TTC549 (cell line): ENCODE data around the gene NRXN3.
"Not testable (repeated sequence)": the region's sequence is repeated elsewhere in the genome, so short reads cannot be mapped to it uniquely, and the experiment has no call there.

Source experiments
- FAIRE-seq: peaks from 2 replicates; lab custom pipeline; 2012; peaks lifted over from hg19 to GRCh38; lab: Jason Lieb, UNC

NRXN3 gene

GRCh38 chr14:78487573-78487972, 317.4 kb downstream of the NRXN3 start:
- not testable (repeated sequence) for FAIRE-seq

DNA sequence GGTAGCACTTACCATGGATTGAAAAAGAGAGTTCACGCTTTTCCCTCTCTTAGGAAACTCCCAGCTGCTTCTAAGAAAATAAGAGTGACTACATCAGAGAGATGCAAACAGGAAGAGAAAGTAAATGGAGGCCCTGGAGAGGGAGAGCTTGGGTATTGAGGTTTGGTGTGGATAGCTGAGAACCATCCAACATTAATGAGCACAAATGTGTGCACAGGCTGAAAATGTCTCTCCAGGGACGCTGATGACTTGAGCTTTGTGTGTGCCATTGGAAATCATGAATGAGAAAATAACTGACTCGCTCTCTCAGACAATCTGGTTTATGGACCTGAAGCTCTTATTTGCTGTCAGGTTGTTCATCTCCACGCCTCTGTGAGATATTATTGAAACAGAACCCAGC, 318.8 kb downstream of the NRXN3 start:
- FAIRE-seq, result no peak

GRCh38 chr14:78491048-78491447, 320.9 kb downstream of the NRXN3 start:
- FAIRE-seq, result no peak

DNA sequence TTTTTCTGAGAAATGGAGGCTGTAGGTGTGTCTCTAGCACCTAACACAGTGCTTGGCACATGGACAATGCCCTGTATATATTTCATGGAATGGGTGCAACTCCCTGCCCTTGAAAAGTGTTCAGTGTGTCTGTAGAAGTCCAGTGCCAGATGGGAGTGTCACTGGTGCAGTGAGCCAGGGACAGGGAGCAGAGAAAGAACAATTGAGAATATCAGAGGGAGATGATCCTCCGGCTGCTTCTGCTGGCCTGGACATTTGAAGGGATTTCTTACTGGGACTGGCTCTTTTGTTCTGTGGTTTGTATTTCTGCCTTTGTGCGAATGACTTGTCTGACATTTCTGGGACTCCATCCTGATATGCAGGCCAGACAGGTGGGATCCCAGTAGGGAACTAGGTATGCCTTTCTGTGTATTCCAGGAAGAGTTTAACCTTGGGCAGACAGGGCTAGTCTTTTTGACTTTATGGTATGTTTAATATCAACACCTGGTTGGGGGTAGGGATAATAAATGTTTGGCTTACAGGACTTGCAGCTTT, 328.0 kb downstream of the NRXN3 start:
- FAIRE-seq, result no peak

- no peak for FAIRE-seq
These were observed 331.7 kb downstream of the NRXN3 start for GRCh38 chr14:78501909-78502308.

DNA sequence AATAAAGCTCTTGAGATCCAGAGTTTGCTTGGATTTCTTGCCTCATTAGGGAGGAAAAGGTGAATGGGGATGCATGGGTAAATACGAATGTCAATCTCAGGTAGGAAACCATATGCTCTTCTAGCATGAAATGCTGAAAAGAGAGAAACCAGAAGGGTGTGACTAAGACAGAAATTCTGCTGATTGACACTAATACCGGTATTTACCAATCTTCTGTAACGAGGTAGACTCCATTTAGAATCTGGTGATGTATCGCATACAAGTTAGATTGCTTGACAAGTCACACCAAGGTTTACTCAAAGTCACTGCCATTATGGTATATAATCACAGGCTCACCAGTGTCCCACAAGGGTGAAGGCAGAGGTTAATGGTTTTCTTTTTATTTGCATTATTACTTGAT, 337.9 kb downstream of the NRXN3 start:
- FAIRE-seq, result no peak

DNA sequence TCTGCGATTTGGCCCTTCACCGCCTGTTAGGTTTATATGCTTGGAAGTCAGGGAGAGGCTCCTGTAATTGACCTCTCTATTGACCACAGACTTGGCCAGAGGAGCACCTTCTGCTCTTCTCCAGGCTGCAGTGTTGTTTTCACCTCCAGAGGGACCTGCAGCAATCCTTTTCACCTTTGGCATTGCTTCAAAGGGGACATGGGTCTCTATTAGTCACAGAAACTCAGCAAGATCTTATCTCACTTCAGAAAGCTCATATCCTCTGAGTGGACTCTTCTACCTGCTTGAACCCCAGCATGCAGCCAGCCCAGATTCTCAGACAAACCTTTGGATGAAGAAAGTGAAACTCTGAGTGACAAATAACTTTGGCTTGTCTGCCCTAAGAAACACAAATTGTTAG, 339.3 kb downstream of the NRXN3 start:
- FAIRE-seq, result no peak

DNA sequence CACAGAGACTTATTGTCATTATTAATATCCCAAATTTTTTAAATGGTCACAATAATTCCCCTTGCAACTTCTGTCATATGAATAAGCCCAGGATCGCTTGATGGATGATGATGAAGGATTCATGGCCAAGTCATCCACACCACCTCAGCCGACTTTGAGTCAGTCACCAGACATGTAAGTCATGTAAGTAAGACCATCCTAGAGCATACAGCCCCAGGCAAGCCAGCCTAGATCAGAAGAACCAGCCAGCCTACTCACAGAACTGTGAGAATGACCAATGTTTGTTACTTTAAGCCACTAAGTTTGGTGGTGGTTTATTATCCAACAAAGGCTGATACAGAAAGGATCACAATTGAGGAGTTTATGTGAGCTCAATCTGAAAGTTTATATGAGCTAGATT, 341.8 kb downstream of the NRXN3 start:
- FAIRE-seq, result no peak

- FAIRE-seq, result no peak
These were observed 349.7 kb downstream of the NRXN3 start for GRCh38 chr14:78519863-78520262.

- FAIRE-seq, result no peak
These were observed 354.0 kb downstream of the NRXN3 start for GRCh38 chr14:78524196-78524595.

GRCh38 chr14:78524766-78525165, 354.6 kb downstream of the NRXN3 start:
- FAIRE-seq, result no peak

DNA sequence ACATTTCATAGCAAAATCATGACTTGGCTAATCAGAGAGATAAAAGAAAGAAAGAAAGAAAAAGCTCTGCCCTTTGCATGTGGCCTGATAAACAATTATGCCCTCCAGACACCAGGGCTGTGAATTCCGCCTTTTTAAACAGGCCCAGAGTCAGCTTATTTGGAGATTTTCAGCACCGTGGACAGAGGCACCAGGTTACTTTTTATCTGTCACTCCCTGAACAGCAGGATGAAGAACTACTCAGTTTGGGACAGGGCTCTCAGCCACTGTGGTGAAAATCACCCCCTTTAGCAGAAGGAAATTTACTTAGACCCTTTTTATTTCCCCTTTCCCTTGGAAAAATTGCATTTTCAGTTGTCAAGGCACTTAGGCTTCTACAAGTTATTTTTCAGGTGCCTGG, 359.9 kb downstream of the NRXN3 start:
- FAIRE-seq, result no peak

DNA sequence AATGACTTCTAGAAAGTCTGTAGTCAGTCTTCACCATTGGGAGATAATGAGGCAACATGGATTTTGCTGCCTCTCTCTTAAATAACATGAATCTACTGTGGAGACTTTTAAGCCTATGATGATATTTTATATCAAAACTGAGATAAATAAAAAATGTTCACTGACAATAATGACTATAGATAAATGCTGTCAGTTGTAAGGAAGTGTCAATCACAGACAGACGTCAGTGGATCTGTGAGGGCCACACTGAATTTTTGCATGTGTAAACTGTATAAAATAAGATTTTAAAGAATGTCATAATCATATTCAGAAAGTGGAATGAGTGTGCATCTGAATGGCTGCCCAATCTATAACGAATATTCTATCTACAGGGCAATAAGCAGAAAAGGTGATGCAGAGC, 364.0 kb downstream of the NRXN3 start:
- no peak for FAIRE-seq

DNA sequence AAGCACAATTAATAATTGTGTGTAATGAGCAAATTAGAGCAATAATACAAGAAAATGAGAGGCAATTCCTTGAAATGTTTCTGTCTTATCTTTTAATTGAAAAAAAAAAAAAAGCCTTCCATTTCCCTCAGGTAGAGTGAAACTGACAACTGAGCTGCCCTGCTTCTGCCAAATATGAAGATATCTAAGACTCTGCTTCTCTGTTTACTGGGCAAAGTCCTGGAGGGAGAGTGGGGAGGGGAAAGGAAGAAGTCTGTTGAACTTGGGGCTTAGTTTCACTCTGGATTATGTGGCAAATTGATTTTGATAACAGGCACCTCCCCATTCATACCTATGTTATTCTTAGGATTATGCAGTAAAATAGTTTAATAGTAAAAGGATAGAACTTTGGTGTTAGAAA, 364.9 kb downstream of the NRXN3 start:
- FAIRE-seq, result no peak

GRCh38 chr14:78541788-78542187, 371.6 kb downstream of the NRXN3 start:
- not testable (repeated sequence) for FAIRE-seq

GRCh38 chr14:78543433-78543832, 373.3 kb downstream of the NRXN3 start:
- no peak for FAIRE-seq

DNA sequence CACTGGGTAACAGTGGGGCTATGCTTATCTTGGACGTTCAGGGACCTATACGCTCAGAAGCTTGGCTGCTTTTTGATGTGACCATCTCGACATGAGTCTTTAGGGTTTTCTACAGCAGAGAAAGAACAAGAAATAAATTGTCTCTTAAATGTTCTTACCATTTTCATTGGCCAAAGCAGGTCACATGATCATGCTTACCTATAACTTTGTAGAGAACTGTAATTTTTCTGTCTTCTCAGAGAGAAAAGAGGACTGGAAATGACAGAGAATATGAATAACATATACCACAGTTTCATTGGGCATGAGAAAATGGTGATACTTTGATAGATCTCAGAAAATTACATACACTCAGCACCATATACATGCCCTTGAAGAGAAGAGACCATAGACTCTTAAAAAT, 390.9 kb downstream of the NRXN3 start:
- no peak for FAIRE-seq

- no peak for FAIRE-seq
These were observed 396.1 kb downstream of the NRXN3 start for GRCh38 chr14:78566026-78566858.

- FAIRE-seq, result no peak
These were observed 396.6 kb downstream of the NRXN3 start for GRCh38 chr14:78566859-78567172.

DNA sequence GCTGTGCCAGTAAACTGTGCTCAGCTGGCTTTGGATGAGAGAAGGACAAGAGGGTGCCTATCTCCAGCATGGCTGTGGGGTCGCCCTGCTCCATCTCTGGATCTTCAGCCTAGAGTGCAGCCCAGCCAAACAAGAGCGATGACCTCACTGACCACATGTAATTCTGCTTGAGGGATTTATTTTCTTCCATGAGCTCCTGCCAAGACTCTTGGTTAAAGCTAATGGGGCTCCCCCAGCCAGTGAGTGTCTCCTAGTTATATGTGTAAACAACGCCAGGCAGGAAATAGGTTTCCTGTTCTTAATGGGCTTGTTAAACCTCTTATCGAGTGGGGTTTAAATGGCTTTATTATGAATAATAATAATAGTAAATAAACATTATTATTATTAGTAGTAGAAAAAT, 397.2 kb downstream of the NRXN3 start:
- no peak for FAIRE-seq

DNA sequence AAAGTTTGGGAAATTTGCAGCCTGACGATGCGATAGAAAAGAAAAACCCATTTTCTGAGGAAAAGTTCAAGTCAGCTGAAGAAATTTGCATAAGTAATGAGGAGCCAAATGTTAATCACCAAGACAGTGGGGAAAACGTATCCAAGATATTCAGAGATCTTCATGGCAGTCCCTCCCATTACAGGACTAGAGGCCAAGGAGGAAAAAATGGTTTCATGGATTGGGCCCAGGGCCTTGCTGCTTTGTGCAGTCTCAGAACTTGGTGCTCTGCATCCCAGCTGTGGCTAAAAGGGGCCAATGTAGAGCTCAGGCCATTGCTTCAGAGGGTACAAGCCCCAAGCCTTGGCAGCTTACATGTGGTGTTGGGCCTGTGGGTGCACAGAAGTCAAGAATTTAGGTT, 403.6 kb downstream of the NRXN3 start:
- not testable (repeated sequence) for FAIRE-seq

DNA sequence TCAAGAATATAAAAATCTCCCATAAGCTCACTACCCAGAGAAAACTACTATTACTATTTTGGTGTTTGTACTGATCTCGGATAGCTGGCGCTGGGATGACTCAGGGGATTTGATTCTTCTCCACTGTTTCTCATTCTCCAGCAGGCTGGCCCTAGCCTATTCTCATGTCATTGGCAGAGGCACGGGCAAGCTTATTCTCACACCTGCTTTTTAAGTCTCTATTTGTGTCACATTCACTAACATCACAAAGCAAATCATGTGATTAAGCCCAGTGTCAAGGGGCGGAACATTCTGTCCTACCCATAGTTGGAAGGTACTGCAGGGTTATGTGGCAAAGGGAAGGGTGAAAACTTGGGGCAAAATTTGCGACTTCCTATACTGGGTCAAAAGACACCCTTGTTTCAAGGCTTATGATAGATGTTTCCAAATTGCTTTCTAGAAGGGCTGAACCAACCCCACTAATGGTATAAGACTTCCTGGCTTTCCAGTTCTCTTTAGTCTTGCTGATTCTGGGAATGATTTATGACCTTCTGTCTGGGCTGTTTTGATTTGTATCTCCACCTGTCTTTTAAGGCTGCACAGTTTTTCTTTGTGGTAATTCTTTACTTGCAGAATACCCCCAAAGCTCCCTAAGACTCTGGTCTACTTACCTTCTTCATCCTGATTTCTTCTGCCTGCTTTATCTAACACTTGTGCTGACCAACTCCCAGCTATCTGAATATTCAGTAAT, 406.4 kb downstream of the NRXN3 start:
- FAIRE-seq, result no peak

DNA sequence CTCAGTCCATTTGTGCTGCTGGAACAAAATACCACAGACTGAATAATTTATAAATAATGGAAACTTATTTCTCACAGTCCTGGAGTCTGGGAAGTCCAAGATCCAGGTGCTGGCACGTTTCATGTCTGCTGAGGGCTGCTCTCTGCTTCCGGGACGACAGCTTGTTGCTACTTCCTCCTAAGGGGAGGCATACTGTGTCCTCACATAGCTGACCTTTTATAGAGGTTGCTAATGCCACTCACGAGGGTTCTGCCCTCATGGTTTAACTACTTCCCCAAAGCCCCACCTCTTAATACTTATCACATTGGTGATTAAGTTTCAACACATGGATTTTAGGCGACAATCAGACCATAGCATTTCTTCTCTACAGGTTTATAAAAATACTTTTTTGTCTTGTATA, 411.1 kb downstream of the NRXN3 start:
- FAIRE-seq, result no peak

DNA sequence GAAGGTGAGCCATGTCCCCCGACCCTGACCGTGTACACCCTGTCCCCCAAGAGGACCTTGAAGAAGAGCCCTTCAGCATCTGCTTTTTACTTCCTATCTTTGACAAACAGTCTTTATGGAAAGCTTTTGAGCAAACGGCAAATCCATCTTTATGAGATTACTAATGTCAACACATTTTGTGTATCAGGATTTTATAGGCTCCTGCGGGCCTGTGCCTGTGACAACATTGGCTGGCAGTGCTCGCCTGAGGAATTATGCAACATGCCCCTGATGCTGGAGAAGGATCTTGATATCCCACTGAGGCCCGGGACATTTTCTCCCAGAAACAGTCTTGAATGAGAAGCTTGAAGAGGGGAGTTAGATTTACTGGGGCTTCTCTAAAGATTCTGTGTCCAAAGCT, 416.5 kb downstream of the NRXN3 start:
- no peak for FAIRE-seq
